Fibroblast of mammary gland (primary cell): ENCODE measurements around the gene UBAC2.

Experiments
- DNase-seq: peaks from one replicate; pipeline ENCODE4 v3.0.0-alpha.2; 2010; ENCODE audit warnings: low read depth
- H3K4me3 ChIP-seq: 2 replicates; pipeline ENCODE4 v1.5.1; 2011; ENCODE audit warnings: low read depth, mild to moderate bottlenecking, low read length, moderate library complexity; ENCODE audit not compliant: control insufficient read depth
- CTCF ChIP-seq: conservative IDR thresholded peaks from 2 replicates; pipeline ENCODE4 v1.5.1; 2011; ENCODE audit warnings: low read depth, low read length, inconsistent platforms; ENCODE audit not compliant: control insufficient read depth, insufficient read depth

Gene UBAC2

GRCh38 chr13:99200432-99201167, at the start of gene UBAC2:
Gene UBAC2 (plus strand): TSS chr13:99200854. CDS start chr13:99200909, 55 bp downstream.
- TF ChIP-seq CTCF, result no peak
- peak within 1 kb of the TSS; percentile 91 for H3K4me3 ChIP-seq
- DNase-seq, result peak; percentile 91

GRCh38 chr13:99151516-99151915, 49.1 kb upstream of the UBAC2 start:
- H3K4me3 ChIP-seq, result no peak overlapping the region
- peak; percentile 69 for DNase-seq
- no peak for TF ChIP-seq CTCF

DNA sequence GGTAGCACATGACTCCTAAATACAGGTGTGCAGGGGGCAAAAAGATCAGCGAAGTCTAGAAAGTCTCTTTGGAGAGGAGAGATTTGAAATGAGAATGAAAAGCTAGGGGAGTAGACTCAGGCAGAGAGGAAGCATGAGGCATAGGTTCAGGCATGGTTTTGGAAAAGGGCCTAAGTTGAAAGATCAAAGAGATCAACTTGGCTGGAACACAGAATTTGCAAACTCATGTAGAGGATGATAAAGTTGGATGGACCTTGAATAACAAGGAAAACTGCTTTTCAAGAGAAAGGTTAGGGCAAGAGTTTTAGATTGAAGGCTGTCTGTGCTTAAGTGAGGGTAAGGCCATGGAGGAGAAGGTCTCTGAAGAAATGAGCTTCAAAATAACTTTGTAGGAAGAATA, 47.4 kb upstream of the UBAC2 start:
- no peak for TF ChIP-seq CTCF
- H3K4me3 ChIP-seq, result no peak overlapping the region
- peak; percentile 50 for DNase-seq

- DNase-seq, result no peak
- H3K4me3 ChIP-seq, result no peak overlapping the region
- TF ChIP-seq CTCF, result no peak
These were observed 46.6 kb upstream of the UBAC2 start for GRCh38 chr13:99154064-99154463.

GRCh38 chr13:99155821-99156220, 44.8 kb upstream of the UBAC2 start:
- TF ChIP-seq CTCF, result no peak
- no peak overlapping the region for H3K4me3 ChIP-seq
- DNase-seq, result no peak

DNA sequence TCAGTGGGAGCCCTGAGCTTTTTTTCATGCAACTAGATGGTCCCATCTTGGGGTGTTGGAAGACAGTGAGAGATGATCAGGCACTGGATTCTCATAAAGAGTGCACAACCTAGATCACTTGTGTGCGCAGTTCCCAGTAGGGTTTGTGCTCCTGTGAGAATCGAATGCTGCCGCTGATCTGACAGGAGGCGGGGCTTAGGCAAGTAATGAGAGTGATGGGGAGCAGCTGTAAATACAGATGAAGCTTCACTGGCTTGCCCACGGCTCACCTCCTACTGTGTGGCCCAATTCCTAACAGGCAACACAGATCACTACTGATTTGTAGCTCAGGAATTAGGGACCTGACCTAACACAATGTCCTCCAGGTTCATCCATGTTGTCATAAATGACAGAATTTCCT, 43.6 kb upstream of the UBAC2 start:
- no peak for TF ChIP-seq CTCF
- no peak overlapping the region for H3K4me3 ChIP-seq
- no peak for DNase-seq
